Stimulated activated CD8-positive, alpha-beta memory T cell treated with anti-CD3 and anti-CD28 coated beads, Interleukin-15, amount 100 ng/mL, for 48 hours (primary cell): ENCODE results near the gene RFLNA.

ENCODE experiments used
- DNase-seq, 2 donors: peaks; one replicate each; pipeline ENCODE4 v3.0.0-alpha.2; 2020; ENCODE audit warnings: low read depth in 2 of 2

The RFLNA gene

GRCh38 chr12:124294780-124295341 is at the start of gene RFLNA:
RFLNA (plus strand) TSS chr12:124295093; CDS start chr12:124295430, 337 bp downstream.
- no peak for DNase-seq

GRCh38 chr12:124247331-124247730 is 47.6 kb upstream of the RFLNA start:
- no peak for DNase-seq

- DNase-seq, result no peak
Observed at GRCh38 chr12:124248941-124249825, 45.7 kb upstream of the RFLNA start.

- DNase-seq, result no peak
Observed at GRCh38 chr12:124251186-124251585, 43.7 kb upstream of the RFLNA start.

- DNase-seq, result no peak
Observed at GRCh38 chr12:124252964-124253363, 41.9 kb upstream of the RFLNA start.

GRCh38 chr12:124254126-124254525 is 40.8 kb upstream of the RFLNA start:
- no peak for DNase-seq

- no peak for DNase-seq
Observed at GRCh38 chr12:124259154-124260066, 35.5 kb upstream of the RFLNA start.

- DNase-seq, result no peak
Observed at GRCh38 chr12:124261885-124262284, 33.0 kb upstream of the RFLNA start.

- DNase-seq, result no peak
Observed at GRCh38 chr12:124264089-124264795, 30.7 kb upstream of the RFLNA start.

- no peak for DNase-seq
Observed at GRCh38 chr12:124264879-124265278, 30.0 kb upstream of the RFLNA start.

GRCh38 chr12:124267205-124267778 is 27.6 kb upstream of the RFLNA start:
- no peak for DNase-seq

GRCh38 chr12:124270671-124271070 is 24.2 kb upstream of the RFLNA start:
- no peak for DNase-seq

GRCh38 chr12:124273630-124274029 is 21.3 kb upstream of the RFLNA start:
- peak; percentile 4 to 8 for DNase-seq

- DNase-seq, result no peak
Observed at GRCh38 chr12:124276337-124276736, 18.6 kb upstream of the RFLNA start.

- no peak for DNase-seq
Observed at GRCh38 chr12:124277394-124278241, 17.3 kb upstream of the RFLNA start.

- DNase-seq, result no peak
Observed at GRCh38 chr12:124278389-124279101, 16.3 kb upstream of the RFLNA start.

GRCh38 chr12:124279315-124279714 is 15.6 kb upstream of the RFLNA start:
- no peak for DNase-seq

- no peak for DNase-seq
Observed at GRCh38 chr12:124279846-124280360, 15.0 kb upstream of the RFLNA start.

GRCh38 chr12:124281309-124281708 is 13.6 kb upstream of the RFLNA start:
- no peak for DNase-seq
